GM21423 (cell line): ENCODE data around the gene AZU1.

ENCODE experiments used
- ATAC-seq: cut with Tn5 transposase; IDR thresholded peaks from one replicate; pipeline ENCODE4 v1.9.1; 2021; ENCODE audit warnings: mild to moderate bottlenecking, moderate library complexity; ENCODE audit not compliant: unreplicated experiment

The AZU1 gene

GRCh38 chr19:827710-828321, at the start of gene AZU1:
Gene AZU1, plus strand, starts transcription at chr19:827837. Its CDS starts 10 bp downstream, at chr19:827847.
- ATAC-seq, result no peak

- no peak for ATAC-seq
Measured at GRCh38 chr19:778910-779653, 48.6 kb upstream of the AZU1 start.

GRCh38 chr19:780935-781334, 46.7 kb upstream of the AZU1 start:
- ATAC-seq, result no peak

- no peak for ATAC-seq
Measured at GRCh38 chr19:781800-782184, 45.8 kb upstream of the AZU1 start.

- no peak for ATAC-seq
Measured at GRCh38 chr19:782185-782877, 45.3 kb upstream of the AZU1 start.

GRCh38 chr19:782878-783668, 44.6 kb upstream of the AZU1 start:
- ATAC-seq, result no peak

- ATAC-seq, result no peak
Measured at GRCh38 chr19:784541-784940, 43.1 kb upstream of the AZU1 start.

- ATAC-seq, result no peak
Measured at GRCh38 chr19:787536-787935, 40.1 kb upstream of the AZU1 start.

- ATAC-seq, result no peak
Measured at GRCh38 chr19:788686-788982, 39.0 kb upstream of the AZU1 start.

GRCh38 chr19:788983-789700, 38.5 kb upstream of the AZU1 start:
- ATAC-seq, result no peak

GRCh38 chr19:789701-790060, 38.0 kb upstream of the AZU1 start:
- no peak for ATAC-seq

GRCh38 chr19:791007-791566, 36.5 kb upstream of the AZU1 start:
- no peak for ATAC-seq

- ATAC-seq, result no peak
Measured at GRCh38 chr19:791567-792305, 35.9 kb upstream of the AZU1 start.

GRCh38 chr19:792306-792885, 35.2 kb upstream of the AZU1 start:
- ATAC-seq, result no peak

- ATAC-seq, result no peak
Measured at GRCh38 chr19:793806-794205, 33.8 kb upstream of the AZU1 start.

- ATAC-seq, result no peak
Measured at GRCh38 chr19:795073-795611, 32.5 kb upstream of the AZU1 start.

- ATAC-seq, result no peak
Measured at GRCh38 chr19:795691-796581, 31.7 kb upstream of the AZU1 start.
